ENCODE results near the gene LY86.
"Not testable (repeated sequence)": the region's sequence is repeated elsewhere in the genome, so short reads cannot be mapped to it uniquely, and the experiment has no call there.

Gene LY86

GRCh38 chr6:6596529-6597328, 8.2 kb downstream of the LY86 start:
- no peak for DNase-seq (ENCODE audit: low read depth)

- no peak for DNase-seq (ENCODE audit: low read depth)
Observed at GRCh38 chr6:6597682-6598081, 9.2 kb downstream of the LY86 start.

- DNase-seq (ENCODE audit: low read depth): no peak
Observed at GRCh38 chr6:6599468-6599873, 11.0 kb downstream of the LY86 start.

GRCh38 chr6:6600875-6601274, 12.4 kb downstream of the LY86 start:
- no peak for DNase-seq (ENCODE audit: low read depth)

GRCh38 chr6:6602262-6602661, 13.7 kb downstream of the LY86 start:
- DNase-seq (ENCODE audit: low read depth): no peak

GRCh38 chr6:6603317-6603716, 14.8 kb downstream of the LY86 start:
- DNase-seq (ENCODE audit: low read depth): no peak

GRCh38 chr6:6604015-6604414, 15.5 kb downstream of the LY86 start:
- no peak for DNase-seq (ENCODE audit: low read depth)

- no peak for DNase-seq (ENCODE audit: low read depth)
Observed at GRCh38 chr6:6604566-6604965, 16.0 kb downstream of the LY86 start.

- no peak for DNase-seq (ENCODE audit: low read depth)
Observed at GRCh38 chr6:6605873-6606272, 17.4 kb downstream of the LY86 start.

- not testable (repeated sequence) for DNase-seq (ENCODE audit: low read depth)
Observed at GRCh38 chr6:6606391-6607030, 18.0 kb downstream of the LY86 start.

- no peak for DNase-seq (ENCODE audit: low read depth)
Observed at GRCh38 chr6:6609450-6609849, 20.9 kb downstream of the LY86 start.

GRCh38 chr6:6610031-6610591, 21.6 kb downstream of the LY86 start:
- DNase-seq (ENCODE audit: low read depth): peak; percentile 25

GRCh38 chr6:6611486-6611885, 23.0 kb downstream of the LY86 start:
- DNase-seq (ENCODE audit: low read depth): no peak

- no peak for DNase-seq (ENCODE audit: low read depth)
Observed at GRCh38 chr6:6612308-6612707, 23.8 kb downstream of the LY86 start.

- DNase-seq (ENCODE audit: low read depth): not testable (repeated sequence)
Observed at GRCh38 chr6:6613103-6613718, 24.7 kb downstream of the LY86 start.

- DNase-seq (ENCODE audit: low read depth): no peak
Observed at GRCh38 chr6:6614096-6614982, 25.8 kb downstream of the LY86 start.

GRCh38 chr6:6614983-6615349, 26.4 kb downstream of the LY86 start:
- DNase-seq (ENCODE audit: low read depth): no peak

- no peak for DNase-seq (ENCODE audit: low read depth)
Observed at GRCh38 chr6:6616656-6617055, 28.1 kb downstream of the LY86 start.

- DNase-seq (ENCODE audit: low read depth): no peak
Observed at GRCh38 chr6:6619021-6619794, 30.7 kb downstream of the LY86 start.

- DNase-seq (ENCODE audit: low read depth): no peak
Observed at GRCh38 chr6:6620766-6621425, 32.4 kb downstream of the LY86 start.

GRCh38 chr6:6622501-6622900, 34.0 kb downstream of the LY86 start:
- DNase-seq (ENCODE audit: low read depth): no peak
